Activated B cell treated with CpG ODN at 0.5 μM for 24 hours (primary cell): Measurements from ENCODE around the gene SCRN1. TPM values are rescaled to one million over a fixed set of nuclear protein-coding genes. Genes with fewer than 3 reads are reported as not detected.

Experiments
- ATAC-seq: fragments of 200-7000 bp; cut with Tn5 transposase; one replicate; pipeline ENCODE4 v1.10.0; 2021; ENCODE audit warnings: low read depth, mild to moderate bottlenecking, moderate library complexity
- CTCF ChIA-PET: fragments of 350-600 bp; sonication (Branson Sonifier 250); formaldehyde crosslinking; loops from one replicate; lab custom pipeline; 2021; ENCODE audit warnings: antibody characterized with exemption; lab: Charles Lee
- POLR2A ChIA-PET: fragments of 350-600 bp; sonication (Branson Sonifier 250); formaldehyde crosslinking; loops from one replicate; lab custom pipeline; 2021; ENCODE audit warnings: antibody characterized with exemption; lab: Charles Lee
- DNase-seq: peaks from one replicate; pipeline ENCODE4 v3.0.0; 2022
- H3K27ac Mint-ChIP-seq: one replicate; pipeline ENCODE4 v1.8.0; 2020; ENCODE audit warnings: mixed read lengths
- H3K27me3 Mint-ChIP-seq: one replicate; pipeline ENCODE4 v1.8.0; 2021; ENCODE audit warnings: mixed read lengths
- H3K36me3 Mint-ChIP-seq: one replicate; pipeline ENCODE4 v1.8.0; 2021; ENCODE audit warnings: low read depth, mixed read lengths
- H3K4me1 Mint-ChIP-seq: one replicate; pipeline ENCODE4 v1.8.0; 2021; ENCODE audit warnings: mixed read lengths
- H3K4me3 Mint-ChIP-seq: one replicate; pipeline ENCODE4 v1.8.0; 2020; ENCODE audit warnings: mild to moderate bottlenecking, mixed read lengths
- H3K9me3 Mint-ChIP-seq: one replicate; pipeline ENCODE4 v1.8.0; 2020; ENCODE audit warnings: mixed read lengths
- CTCF ChIP-seq: fragments of 200-600 bp; IDR thresholded peaks from one replicate; pipeline ENCODE4 v1.8.0; 2022; ENCODE audit warnings: antibody characterized with exemption, mild to moderate bottlenecking
- intact Hi-C: fragments of 100-400 bp; cut with micrococcal nuclease; formaldehyde crosslinking; loops from one replicate; pipeline ENCODE4 v1.15.1; 2024
- total RNA-seq: library from RNA; stranded (reverse); gene quantifications from 2 replicates; pipeline ENCODE4 v1.2.3, GENCODE V29; 2022

Gene SCRN1
- total RNA-seq, 1 donor from 2014 or later, result 48.7 TPM

- ChIA-PET POLR2A (interaction anchor here (1.4 kb wide), 1 partner anchor 47 kb away, joined by 4 read pairs; no protein-coding TSS in a partner anchor), CTCF (interaction anchor here (1.2 kb wide), 1 partner anchor 111 kb away, joined by 3 read pairs; no protein-coding TSS in a partner anchor)
- H3K9me3 Mint-ChIP-seq, result no peaks in the 10 kb centered on the region
- no peaks in the 10 kb centered on the region for H3K27me3 Mint-ChIP-seq
- H3K36me3 Mint-ChIP-seq, result peaks cover 8% of the 10 kb centered on the region
- H3K4me3 Mint-ChIP-seq, result no peak overlapping the region
- DNase-seq (no peak), ATAC-seq (no peak)
- no peak for TF ChIP-seq CTCF
- intact Hi-C loops, result no loop called here
- peaks cover 5% of the 10 kb centered on the region for H3K4me1 Mint-ChIP-seq
- H3K27ac Mint-ChIP-seq, result no peak overlapping the region
Measured at GRCh38 chr7:30032310-30033125, 42.9 kb upstream of the SCRN1 start.

- Mint-ChIP-seq H3K27me3 (no peaks in the 10 kb centered on the region), H3K4me3 (no peak overlapping the region), H3K36me3 (peaks cover 19% of the 10 kb centered on the region), H3K9me3 (no peaks in the 10 kb centered on the region), H3K4me1 (peaks cover 24% of the 10 kb centered on the region), H3K27ac (peak overlapping the region; percentile 81)
- intact Hi-C loops, result loop anchor here (2.0 to 5.0 kb wide), 3 partner anchors 73 to 448 kb away; partner anchors contain the start of gene NOD1
- no peak for DNase-seq
- TF ChIP-seq CTCF, result no peak
- CTCF ChIA-PET, result interaction anchor here (1.0 kb wide), 1 partner anchor 108 kb away, joined by 3 read pairs; no protein-coding TSS in a partner anchor
- POLR2A ChIA-PET, result interaction anchor here (0.9 to 5.3 kb wide), 3 partner anchors 32 to 44 kb away, joined by 4 to 66 read pairs (median 5); partner anchors contain the start of gene SCRN1
- no peak for ATAC-seq
Measured at GRCh38 chr7:30029696-30030095, 40.1 kb upstream of the SCRN1 start.

GRCh38 chr7:30028749-30029635, 39.4 kb upstream of the SCRN1 start:
- no peak overlapping the region for H3K4me3 Mint-ChIP-seq
- no peaks in the 10 kb centered on the region for H3K9me3 Mint-ChIP-seq
- POLR2A ChIA-PET, result interaction anchor here (0.9 to 5.3 kb wide), 7 partner anchors 8 to 154 kb away, joined by 3 to 66 read pairs (median 4); partner anchors contain the start of gene SCRN1
- peak overlapping the region; percentile 81 for H3K27ac Mint-ChIP-seq
- no peaks in the 10 kb centered on the region for H3K27me3 Mint-ChIP-seq
- peaks cover 19% of the 10 kb centered on the region for H3K36me3 Mint-ChIP-seq
- TF ChIP-seq CTCF, result no peak
- H3K4me1 Mint-ChIP-seq, result peaks cover 28% of the 10 kb centered on the region
- CTCF ChIA-PET, result interaction anchor here (0.8 to 3.4 kb wide), 3 partner anchors 12 to 108 kb away, joined by 3 to 11 read pairs (median 3); no protein-coding TSS in a partner anchor
- intact Hi-C loops, result loop anchor here (1.0 to 5.0 kb wide), 5 partner anchors 33 to 448 kb away; partner anchors contain the start of gene NOD1
- DNase-seq, result no peak
- ATAC-seq, result peak; percentile 4

- DNase-seq (peak; percentile 97), ATAC-seq (peak; percentile 59)
- ChIA-PET CTCF (interaction anchor here (0.8 to 3.4 kb wide), 2 partner anchors 13 to 34 kb away, joined by 3 to 11 read pairs; no protein-coding TSS in a partner anchor), POLR2A (interaction anchor here (0.7 to 5.3 kb wide), 8 partner anchors 8 to 450 kb away, joined by 3 to 66 read pairs (median 4); partner anchors contain the start of genes NOD1 and SCRN1)
- no peak within 1 kb of the TSS for H3K4me3 Mint-ChIP-seq
- no peaks in the 10 kb centered on the region for H3K27me3 Mint-ChIP-seq
- H3K4me1 Mint-ChIP-seq, result peaks cover 35% of the 10 kb centered on the region
- peaks cover 19% of the 10 kb centered on the region for H3K36me3 Mint-ChIP-seq
- H3K27ac Mint-ChIP-seq, result peak within 1 kb of the TSS; percentile 91
- H3K9me3 Mint-ChIP-seq, result peaks cover 3% of the 10 kb centered on the region
- no peak for TF ChIP-seq CTCF
- intact Hi-C loops, result loop anchor here (1.0 to 5.0 kb wide), 5 partner anchors 34 to 449 kb away; partner anchors contain the start of gene NOD1
Measured at GRCh38 chr7:30028216-30028748, 38.7 kb upstream of the SCRN1 start, which contains the start of gene PLEKHA8. Gene PLEKHA8 (plus strand): TSS chr7:30028412. CDS start chr7:30028763, 351 bp downstream.
